K562 (cell line): ENCODE data around the gene LMNB1. TPM values are rescaled to one million over a fixed set of nuclear protein-coding genes. Genes with fewer than 3 reads are reported as not detected.
A peak's percentile ranks its signal among the peaks of the same experiment; 100 is the strongest.

Source experiments
- CEBPB ChIP-seq: fragments of 450-650 bp; IDR thresholded peaks from 2 replicates; pipeline ENCODE4 v1.6.1; 2016; ENCODE audit warnings: missing genetic modification characterization, missing compliant biosample characterization
- CHD1 ChIP-seq: fragments of 200-600 bp; sonication (generic); IDR thresholded peaks from one replicate; pipeline ENCODE4 v1.6.1; 2012; ENCODE audit warnings: mild to moderate bottlenecking, moderate library complexity, low read length, inconsistent platforms
- FOXJ3 ChIP-seq: sonication (generic); formaldehyde crosslinking; IDR thresholded peaks from 2 replicates; pipeline ENCODE4 v1.4.0; 2020; ENCODE audit warnings: mild to moderate bottlenecking, missing genetic modification reagents
- KLF13 ChIP-seq: fragments of 450-650 bp; IDR thresholded peaks from 2 replicates; pipeline ENCODE4 v1.6.1; 2016; ENCODE audit warnings: missing genetic modification characterization, low read depth, mild to moderate bottlenecking, missing compliant biosample characterization, moderate library complexity, borderline replicate concordance
- MCM3 ChIP-seq: fragments of 450-650 bp; IDR thresholded peaks from 2 replicates; pipeline ENCODE4 v1.6.1; 2016
- RBM34 ChIP-seq: fragments of 200-400 bp; formaldehyde crosslinking; IDR thresholded peaks from 2 replicates; pipeline ENCODE4 v1.6.1; 2018; ENCODE audit warnings: low read length, borderline replicate concordance; ENCODE audit not compliant: insufficient read depth
- ZNF75A ChIP-seq: fragments of 450-650 bp; formaldehyde crosslinking; IDR thresholded peaks from 2 replicates; pipeline ENCODE4 v1.4.0; 2020; ENCODE audit warnings: mild to moderate bottlenecking
- polyA plus RNA-seq, 8 experiments: library from polyadenylated mRNA; depleted of rRNA in 4 of 8; stranded (reverse) in 5 of 8; unstranded in 3 of 8; fragments of >200 nt; fragmentation: Nextera tagmentation in 2 of 8; fragmentation: Illumina TruSeq in 1 of 8; extraction: Ambion mirVana in 2 of 8; extraction: Trizol in 1 of 8; gene quantifications; 2 replicates each; pipeline versions ENCODE4 v1.2.1 to v1.2.3, GENCODE V29; 2011 to 2014; ENCODE audit warnings: inconsistent platforms in 1 of 8, missing spikeins in 1 of 8
- total RNA-seq, 7 experiments: library from RNA; depleted of rRNA in 6 of 7; stranded (reverse); fragments of >200 nt in 6 of 7; fragmentation: Illumina TruSeq in 2 of 7; extraction: Trizol in 2 of 7; gene quantifications; 2 replicates each; pipeline versions ENCODE4 v1.2.1 to v1.2.3, GENCODE V29; 2011 to 2021; ENCODE audit warnings: low replicate concordance in 1 of 7
- TF ChIP-seq, protein P1 (sequence below), 2 experiments: fragments of 450-650 bp; IDR thresholded peaks; 2 replicates each; pipeline ENCODE4 v1.6.1; 2016
- TF ChIP-seq, protein P2 (sequence below): IDR thresholded peaks from 2 replicates; pipeline ENCODE4 v1.6.1; 2012; ENCODE audit warnings: low read depth, low read length, improper control_type of control experiment, borderline replicate concordance
- TF ChIP-seq, protein P3 (sequence below): fragments of 450-650 bp; IDR thresholded peaks from 2 replicates; pipeline ENCODE4 v1.6.1; 2016
- TF ChIP-seq, protein P4 (sequence below): fragments of 200-600 bp; sonication (generic); IDR thresholded peaks from one replicate; pipeline ENCODE4 v1.6.1; 2012; ENCODE audit warnings: mild to moderate bottlenecking, low read depth, low read length, inconsistent platforms

The LMNB1 gene
- total and polyA plus RNA-seq, 9 of the 15 experiments (the other 6 are each of a cell fraction or from before 2014, with no cell fraction given), result 2.8 to 190 (median 131) TPM

DNA sequence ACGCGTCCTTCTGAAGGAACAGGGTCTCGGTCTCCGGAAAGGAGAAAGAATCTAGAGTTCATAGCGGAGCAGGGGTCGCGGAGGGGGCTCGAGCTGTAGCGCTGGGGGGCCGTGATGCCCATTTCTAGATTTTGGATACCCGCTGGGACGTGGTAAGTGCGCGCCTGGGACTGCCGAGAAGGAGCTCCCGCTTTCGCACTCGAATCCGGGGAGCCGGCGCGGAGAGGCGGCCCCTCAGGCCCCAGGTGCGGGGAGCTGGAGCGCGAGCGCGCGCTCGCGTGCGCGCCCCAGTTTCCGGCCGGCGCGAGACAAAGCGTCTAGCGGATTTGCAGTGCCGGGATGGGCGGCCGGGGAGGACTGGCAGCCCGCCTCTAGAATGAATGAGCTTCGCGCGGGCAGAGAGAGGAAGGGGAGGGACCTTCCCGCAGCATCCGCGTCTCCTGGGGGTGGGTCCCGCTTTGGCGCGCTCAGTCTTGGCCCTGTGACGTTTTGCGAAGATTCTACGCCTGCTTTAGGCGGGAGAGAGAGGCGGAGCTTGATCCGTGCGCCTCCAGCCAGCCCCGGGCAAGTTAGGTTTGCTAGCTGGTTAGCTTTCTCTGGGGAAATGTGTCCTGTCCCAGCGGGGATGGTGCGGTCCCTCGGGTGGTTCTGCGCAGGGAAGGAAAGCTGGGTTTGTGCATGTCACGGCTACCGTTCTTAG lies 1.2 kb downstream of the LMNB1 start (continued):
- TF ChIP-seq, protein P1, sequence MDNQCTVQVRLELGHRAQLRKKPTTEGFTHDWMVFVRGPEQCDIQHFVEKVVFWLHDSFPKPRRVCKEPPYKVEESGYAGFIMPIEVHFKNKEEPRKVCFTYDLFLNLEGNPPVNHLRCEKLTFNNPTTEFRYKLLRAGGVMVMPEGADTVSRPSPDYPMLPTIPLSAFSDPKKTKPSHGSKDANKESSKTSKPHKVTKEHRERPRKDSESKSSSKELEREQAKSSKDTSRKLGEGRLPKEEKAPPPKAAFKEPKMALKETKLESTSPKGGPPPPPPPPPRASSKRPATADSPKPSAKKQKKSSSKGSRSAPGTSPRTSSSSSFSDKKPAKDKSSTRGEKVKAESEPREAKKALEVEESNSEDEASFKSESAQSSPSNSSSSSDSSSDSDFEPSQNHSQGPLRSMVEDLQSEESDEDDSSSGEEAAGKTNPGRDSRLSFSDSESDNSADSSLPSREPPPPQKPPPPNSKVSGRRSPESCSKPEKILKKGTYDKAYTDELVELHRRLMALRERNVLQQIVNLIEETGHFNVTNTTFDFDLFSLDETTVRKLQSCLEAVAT (IDR thresholded peaks at IDR 0.05), result peak in 1 of 2 experiments; percentile 52; a peak in 2 of 4 replicates
- no peak for TF ChIP-seq CEBPB (tag)
- peak; percentile 17 for TF ChIP-seq CHD1
- no peak for TF ChIP-seq FOXJ3 (CRISPR knock-in tag)
- 0 out of 2 replicates have a peak, but pooled peaks have one; percentile 23 for TF ChIP-seq KLF13
- TF ChIP-seq RBM34, result no peak
- TF ChIP-seq ZNF75A (CRISPR knock-in tag), result no peak
- TF ChIP-seq, protein P2, sequence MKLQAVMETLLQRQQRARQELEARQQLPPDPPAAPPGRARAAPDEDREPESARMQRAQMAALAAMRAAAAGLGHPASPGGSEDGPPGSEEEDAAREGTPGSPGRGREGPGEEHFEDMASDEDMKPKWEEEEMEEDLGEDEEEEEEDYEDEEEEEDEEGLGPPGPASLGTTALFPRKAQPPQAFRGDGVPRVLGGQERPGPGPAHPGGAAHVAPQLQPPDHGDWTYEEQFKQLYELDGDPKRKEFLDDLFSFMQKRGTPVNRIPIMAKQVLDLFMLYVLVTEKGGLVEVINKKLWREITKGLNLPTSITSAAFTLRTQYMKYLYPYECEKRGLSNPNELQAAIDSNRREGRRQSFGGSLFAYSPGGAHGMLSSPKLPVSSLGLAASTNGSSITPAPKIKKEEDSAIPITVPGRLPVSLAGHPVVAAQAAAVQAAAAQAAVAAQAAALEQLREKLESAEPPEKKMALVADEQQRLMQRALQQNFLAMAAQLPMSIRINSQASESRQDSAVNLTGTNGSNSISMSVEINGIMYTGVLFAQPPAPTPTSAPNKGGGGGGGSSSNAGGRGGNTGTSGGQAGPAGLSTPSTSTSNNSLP, result no peak
- TF ChIP-seq, protein P3, sequence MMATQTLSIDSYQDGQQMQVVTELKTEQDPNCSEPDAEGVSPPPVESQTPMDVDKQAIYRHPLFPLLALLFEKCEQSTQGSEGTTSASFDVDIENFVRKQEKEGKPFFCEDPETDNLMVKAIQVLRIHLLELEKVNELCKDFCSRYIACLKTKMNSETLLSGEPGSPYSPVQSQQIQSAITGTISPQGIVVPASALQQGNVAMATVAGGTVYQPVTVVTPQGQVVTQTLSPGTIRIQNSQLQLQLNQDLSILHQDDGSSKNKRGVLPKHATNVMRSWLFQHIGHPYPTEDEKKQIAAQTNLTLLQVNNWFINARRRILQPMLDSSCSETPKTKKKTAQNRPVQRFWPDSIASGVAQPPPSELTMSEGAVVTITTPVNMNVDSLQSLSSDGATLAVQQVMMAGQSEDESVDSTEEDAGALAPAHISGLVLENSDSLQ, result peak; percentile 92
- no peak for TF ChIP-seq MCM3
- TF ChIP-seq, protein P4, sequence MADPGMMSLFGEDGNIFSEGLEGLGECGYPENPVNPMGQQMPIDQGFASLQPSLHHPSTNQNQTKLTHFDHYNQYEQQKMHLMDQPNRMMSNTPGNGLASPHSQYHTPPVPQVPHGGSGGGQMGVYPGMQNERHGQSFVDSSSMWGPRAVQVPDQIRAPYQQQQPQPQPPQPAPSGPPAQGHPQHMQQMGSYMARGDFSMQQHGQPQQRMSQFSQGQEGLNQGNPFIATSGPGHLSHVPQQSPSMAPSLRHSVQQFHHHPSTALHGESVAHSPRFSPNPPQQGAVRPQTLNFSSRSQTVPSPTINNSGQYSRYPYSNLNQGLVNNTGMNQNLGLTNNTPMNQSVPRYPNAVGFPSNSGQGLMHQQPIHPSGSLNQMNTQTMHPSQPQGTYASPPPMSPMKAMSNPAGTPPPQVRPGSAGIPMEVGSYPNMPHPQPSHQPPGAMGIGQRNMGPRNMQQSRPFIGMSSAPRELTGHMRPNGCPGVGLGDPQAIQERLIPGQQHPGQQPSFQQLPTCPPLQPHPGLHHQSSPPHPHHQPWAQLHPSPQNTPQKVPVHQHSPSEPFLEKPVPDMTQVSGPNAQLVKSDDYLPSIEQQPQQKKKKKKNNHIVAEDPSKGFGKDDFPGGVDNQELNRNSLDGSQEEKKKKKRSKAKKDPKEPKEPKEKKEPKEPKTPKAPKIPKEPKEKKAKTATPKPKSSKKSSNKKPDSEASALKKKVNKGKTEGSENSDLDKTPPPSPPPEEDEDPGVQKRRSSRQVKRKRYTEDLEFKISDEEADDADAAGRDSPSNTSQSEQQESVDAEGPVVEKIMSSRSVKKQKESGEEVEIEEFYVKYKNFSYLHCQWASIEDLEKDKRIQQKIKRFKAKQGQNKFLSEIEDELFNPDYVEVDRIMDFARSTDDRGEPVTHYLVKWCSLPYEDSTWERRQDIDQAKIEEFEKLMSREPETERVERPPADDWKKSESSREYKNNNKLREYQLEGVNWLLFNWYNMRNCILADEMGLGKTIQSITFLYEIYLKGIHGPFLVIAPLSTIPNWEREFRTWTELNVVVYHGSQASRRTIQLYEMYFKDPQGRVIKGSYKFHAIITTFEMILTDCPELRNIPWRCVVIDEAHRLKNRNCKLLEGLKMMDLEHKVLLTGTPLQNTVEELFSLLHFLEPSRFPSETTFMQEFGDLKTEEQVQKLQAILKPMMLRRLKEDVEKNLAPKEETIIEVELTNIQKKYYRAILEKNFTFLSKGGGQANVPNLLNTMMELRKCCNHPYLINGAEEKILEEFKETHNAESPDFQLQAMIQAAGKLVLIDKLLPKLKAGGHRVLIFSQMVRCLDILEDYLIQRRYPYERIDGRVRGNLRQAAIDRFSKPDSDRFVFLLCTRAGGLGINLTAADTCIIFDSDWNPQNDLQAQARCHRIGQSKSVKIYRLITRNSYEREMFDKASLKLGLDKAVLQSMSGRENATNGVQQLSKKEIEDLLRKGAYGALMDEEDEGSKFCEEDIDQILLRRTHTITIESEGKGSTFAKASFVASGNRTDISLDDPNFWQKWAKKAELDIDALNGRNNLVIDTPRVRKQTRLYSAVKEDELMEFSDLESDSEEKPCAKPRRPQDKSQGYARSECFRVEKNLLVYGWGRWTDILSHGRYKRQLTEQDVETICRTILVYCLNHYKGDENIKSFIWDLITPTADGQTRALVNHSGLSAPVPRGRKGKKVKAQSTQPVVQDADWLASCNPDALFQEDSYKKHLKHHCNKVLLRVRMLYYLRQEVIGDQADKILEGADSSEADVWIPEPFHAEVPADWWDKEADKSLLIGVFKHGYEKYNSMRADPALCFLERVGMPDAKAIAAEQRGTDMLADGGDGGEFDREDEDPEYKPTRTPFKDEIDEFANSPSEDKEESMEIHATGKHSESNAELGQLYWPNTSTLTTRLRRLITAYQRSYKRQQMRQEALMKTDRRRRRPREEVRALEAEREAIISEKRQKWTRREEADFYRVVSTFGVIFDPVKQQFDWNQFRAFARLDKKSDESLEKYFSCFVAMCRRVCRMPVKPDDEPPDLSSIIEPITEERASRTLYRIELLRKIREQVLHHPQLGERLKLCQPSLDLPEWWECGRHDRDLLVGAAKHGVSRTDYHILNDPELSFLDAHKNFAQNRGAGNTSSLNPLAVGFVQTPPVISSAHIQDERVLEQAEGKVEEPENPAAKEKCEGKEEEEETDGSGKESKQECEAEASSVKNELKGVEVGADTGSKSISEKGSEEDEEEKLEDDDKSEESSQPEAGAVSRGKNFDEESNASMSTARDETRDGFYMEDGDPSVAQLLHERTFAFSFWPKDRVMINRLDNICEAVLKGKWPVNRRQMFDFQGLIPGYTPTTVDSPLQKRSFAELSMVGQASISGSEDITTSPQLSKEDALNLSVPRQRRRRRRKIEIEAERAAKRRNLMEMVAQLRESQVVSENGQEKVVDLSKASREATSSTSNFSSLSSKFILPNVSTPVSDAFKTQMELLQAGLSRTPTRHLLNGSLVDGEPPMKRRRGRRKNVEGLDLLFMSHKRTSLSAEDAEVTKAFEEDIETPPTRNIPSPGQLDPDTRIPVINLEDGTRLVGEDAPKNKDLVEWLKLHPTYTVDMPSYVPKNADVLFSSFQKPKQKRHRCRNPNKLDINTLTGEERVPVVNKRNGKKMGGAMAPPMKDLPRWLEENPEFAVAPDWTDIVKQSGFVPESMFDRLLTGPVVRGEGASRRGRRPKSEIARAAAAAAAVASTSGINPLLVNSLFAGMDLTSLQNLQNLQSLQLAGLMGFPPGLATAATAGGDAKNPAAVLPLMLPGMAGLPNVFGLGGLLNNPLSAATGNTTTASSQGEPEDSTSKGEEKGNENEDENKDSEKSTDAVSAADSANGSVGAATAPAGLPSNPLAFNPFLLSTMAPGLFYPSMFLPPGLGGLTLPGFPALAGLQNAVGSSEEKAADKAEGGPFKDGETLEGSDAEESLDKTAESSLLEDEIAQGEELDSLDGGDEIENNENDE, result no peak
